HepG2 (cell line): ENCODE results near the gene ZNF185. TPM values are rescaled to one million over a fixed set of nuclear protein-coding genes. Genes with fewer than 3 reads are reported as not detected.

ENCODE experiments used
- ATAC-seq: fragments of 200-7000 bp; cut with Tn5 transposase; 3 replicates; pipeline ENCODE4 v1.9.1; 2020; ENCODE audit warnings: mild to moderate bottlenecking, moderate library complexity
- BruUV-seq: library from RNA; stranded (reverse); fragments of 400-500 nt; replicated peaks from 2 replicates; lab custom pipeline; 2021; lab: Mats Ljungman, UMichigan
- CTCF ChIA-PET: fragments of 300-600 bp; formaldehyde crosslinking; extraction: SDS; loops from one replicate; lab custom pipeline; 2021; ENCODE audit warnings: low total read pairs, inconsistent platforms, low intra/inter-chr PET ratio; lab: Yijun Ruan, JAX
- POLR2A ChIA-PET: fragments of 350-600 bp; sonication (Branson Sonifier 250); formaldehyde crosslinking; loops from one replicate; lab custom pipeline; 2020; ENCODE audit warnings: antibody characterized with exemption, inconsistent platforms; lab: Yijun Ruan, JAX
- DNase-seq: peaks from one replicate; pipeline ENCODE4 v3.0.0-alpha.2; 2015; ENCODE audit warnings: low spot score
- FAIRE-seq: peaks from 3 replicates; lab custom pipeline; 2011; peaks lifted over from hg19 to GRCh38; lab: Jason Lieb, UNC
- H2AFZ ChIP-seq: one replicate; pipeline ENCODE4 v1.6.1; 2011; ENCODE audit warnings: low read length, inconsistent platforms
- H3K27ac ChIP-seq: fragments of 300-600 bp; 3 replicates; pipeline ENCODE4 v1.8.0; 2011; ENCODE audit warnings: mixed run types, mild to moderate bottlenecking, mixed read lengths, low read length, inconsistent platforms; ENCODE audit not compliant: insufficient read depth; ENCODE audit errors: extremely low read length
- H3K27me3 ChIP-seq, 2 experiments: fragments of 200-600 bp in 1 of 2; 2 replicates in 1 of 2; 3 replicates in 1 of 2; pipeline versions ENCODE4 v1.6.0 to v1.8.0; 2011; ENCODE audit warnings: low read length in 2 of 2, mild to moderate bottlenecking in 2 of 2, moderate library complexity in 2 of 2, inconsistent platforms in 1 of 2; ENCODE audit not compliant: insufficient read depth in 2 of 2, control insufficient read depth in 1 of 2
- H3K36me3 ChIP-seq, 2 experiments: fragments of 200-600 bp in 1 of 2; replicated peaks in 1 of 2; 2 replicates in 1 of 2; 3 replicates in 1 of 2; pipeline versions ENCODE4 v1.5.1 to v1.8.0; 2011; ENCODE audit warnings: low read length in 2 of 2, inconsistent platforms in 1 of 2; ENCODE audit not compliant: insufficient read depth in 2 of 2, control insufficient read depth in 1 of 2
- H3K4me1 ChIP-seq: 2 replicates; pipeline ENCODE4 v1.5.1; 2012; ENCODE audit warnings: low read length, inconsistent platforms; ENCODE audit not compliant: insufficient read depth
- H3K4me2 ChIP-seq: 2 replicates; pipeline ENCODE4 v1.6.0; 2011; ENCODE audit warnings: low read depth, low read length, inconsistent platforms
- H3K4me3 ChIP-seq, 3 experiments: fragments of 200-600 bp in 1 of 3; sonication (generic), shearing (Covaris generic) in 1 of 3; replicated peaks in 1 of 3; 2 replicates each; pipeline ENCODE4 v1.5.1; 2011 to 2016; ENCODE audit warnings: low read length in 3 of 3, inconsistent platforms in 2 of 3, low read depth in 2 of 3, mild to moderate bottlenecking in 2 of 3, control low read depth in 1 of 3, mixed read lengths in 1 of 3; ENCODE audit not compliant: insufficient read depth in 1 of 3
- H3K79me2 ChIP-seq: one replicate; pipeline ENCODE4 v1.6.1; 2011; ENCODE audit warnings: low read length, inconsistent platforms; ENCODE audit not compliant: insufficient read depth
- H3K9ac ChIP-seq: 2 replicates; pipeline ENCODE4 v1.6.0; 2011; ENCODE audit warnings: mild to moderate bottlenecking, low read depth, low read length, inconsistent platforms; ENCODE audit not compliant: insufficient read depth
- H3K9me3 ChIP-seq: 2 replicates; pipeline ENCODE4 v1.5.1; 2012; ENCODE audit warnings: mild to moderate bottlenecking, low read length
- H4K20me1 ChIP-seq: 2 replicates; pipeline ENCODE4 v1.6.0; 2011; ENCODE audit warnings: inconsistent platforms, mild to moderate bottlenecking, low read length, moderate library complexity; ENCODE audit not compliant: insufficient read depth
- IKZF4 ChIP-seq: sonication (generic); formaldehyde crosslinking; IDR thresholded peaks from 2 replicates; pipeline ENCODE4 v1.5.1; 2020; ENCODE audit warnings: borderline replicate concordance, mild to moderate bottlenecking, low read depth, missing genetic modification reagents; ENCODE audit errors: not compliant biosample characterization
- NFAT5 ChIP-seq: sonication (generic); formaldehyde crosslinking; IDR thresholded peaks from 2 replicates; pipeline ENCODE4 v1.4.0; 2020; ENCODE audit warnings: missing genetic modification reagents
- NFATC3 ChIP-seq: sonication (generic); formaldehyde crosslinking; IDR thresholded peaks from 2 replicates; pipeline ENCODE4 v1.5.1; 2020; ENCODE audit warnings: mild to moderate bottlenecking, missing genetic modification reagents
- RFX5 ChIP-seq: IDR thresholded peaks from 2 replicates; pipeline ENCODE4 v1.6.1; 2011; ENCODE audit warnings: low read depth, low read length, improper control_type of control experiment
- WGBS: methylation state at CpG from one replicate; pipeline ENCODE4 v1.1.6; 2017; ENCODE audit warnings: low lambda C conversion rate; 5-methylcytosine and 5-hydroxymethylcytosine counted together
- in situ Hi-C: cut with HindIII; loops from 2 replicates; pipeline ENCODE4 v1.10.0; 2017; ENCODE audit warnings: low pct_unique_long_range_greater_than_20kb; ENCODE audit not compliant: extremely low pct_ligation_motif_present
- intact Hi-C: fragments of 100-400 bp; cut with micrococcal nuclease; formaldehyde crosslinking; loops from one replicate; pipeline ENCODE4 v1.10.0; 2022; ENCODE audit not compliant: unreplicated experiment
- polyA plus RNA-seq, 8 experiments: library from polyadenylated mRNA; depleted of rRNA in 3 of 8; stranded (reverse) in 7 of 8; unstranded in 1 of 8; fragments of >200 nt; fragmentation: Illumina TruSeq in 4 of 8; extraction: Trizol in 4 of 8; gene quantifications; 2 replicates each; pipeline versions ENCODE4 v1.2.1 to v1.2.3, GENCODE V29; 2011 to 2016; ENCODE audit warnings: low read depth in 4 of 8, missing spikeins in 1 of 8, mixed read lengths in 1 of 8; ENCODE audit not compliant: insufficient read depth in 1 of 8
- total RNA-seq, 5 experiments: library from RNA; depleted of rRNA; stranded (reverse); fragments of >200 nt; fragmentation: Illumina TruSeq; extraction: Trizol; gene quantifications; 2 replicates each; pipeline ENCODE4 v1.2.3, GENCODE V29; 2016; ENCODE audit warnings: low read depth in 1 of 5

Gene ZNF185
- total and polyA plus RNA-seq, 2 of the 13 experiments (the other 11 are each of a cell fraction or from before 2014, with no cell fraction given), result 1.6 to 3.4 TPM

GRCh38 chrX:152905081-152905420 lies 7.2 kb downstream of the ZNF185 start (continued):
- TF ChIP-seq IKZF4 (CRISPR knock-in tag) (no peak), NFATC3 (CRISPR knock-in tag) (no peak)

- H3K4me3 ChIP-seq, result no peak overlapping the region
Measured at GRCh38 chrX:152907084-152907651, 9.3 kb downstream of the ZNF185 start.

More at GRCh38 chrX:152907084-152907651, 9.3 kb downstream of the ZNF185 start:
- DNase-seq, result no peak
- H3K4me2 ChIP-seq, result no peak overlapping the region
- H2AFZ ChIP-seq, result no peak overlapping the region
- H4K20me1 ChIP-seq, result no peaks in the 10 kb centered on the region
- no peak for FAIRE-seq
- H3K27ac ChIP-seq, result no peak overlapping the region
- no TSS peak for BruUV-seq
- no peak overlapping the region for H3K9ac ChIP-seq
- peaks cover 12% of the 10 kb centered on the region for H3K4me1 ChIP-seq
- no peaks in the 10 kb centered on the region for H3K79me2 ChIP-seq
- H3K27me3 ChIP-seq, result no peaks in the 10 kb centered on the region
- no peak for ATAC-seq
- H3K36me3 ChIP-seq, result no peaks in the 10 kb centered on the region
- intact Hi-C loops, result no loop called here
- POLR2A ChIA-PET, result no interaction called here
- WGBS, result no CpG with 5 or more reads among the region's 17 CpGs
- CTCF ChIA-PET, result no interaction called here
- in situ Hi-C loops, result no loop called here
- TF ChIP-seq RFX5, result peak; percentile 67
- no peak for TF ChIP-seq NFAT5 (CRISPR knock-in tag)
- H3K9me3 ChIP-seq, result no peaks in the 10 kb centered on the region
